ENCODE data around the gene FAM181A.

The FAM181A gene

GRCh38 chr14:93978735-93979134 lies 51.6 kb downstream of the FAM181A start:
- no peak for DNase-seq (ENCODE audit: low read depth)

Measured in stimulated activated CD8-positive, alpha-beta memory T cell treated with anti-CD3 and anti-CD28 coated beads, Interleukin-15, amount 100 ng/mL, for 1 hour (primary cell).